SK-N-SH treated with all-trans-retinoic acid at 6 μM for 48 hours (cell line): ENCODE results near the gene SH2D2A.
"Not testable (repeated sequence)": the region's sequence is repeated elsewhere in the genome, so short reads cannot be mapped to it uniquely, and the experiment has no call there.

ENCODE experiments used
- ATAC-seq: fragments of 200-7000 bp; cut with Tn5 transposase; 3 replicates; pipeline ENCODE4 v1.9.1; 2020; ENCODE audit warnings: mild to moderate bottlenecking, moderate library complexity
- BACH2 ChIP-seq: fragments of 250-450 bp; sonication (Bioruptor Pico); IDR thresholded peaks from 2 replicates; pipeline ENCODE4 v1.9.0; 2021; ENCODE audit warnings: mild to moderate bottlenecking, borderline replicate concordance
- CREB5 ChIP-seq: fragments of 250-450 bp; sonication (Bioruptor Pico); IDR thresholded peaks from 2 replicates; pipeline ENCODE4 v1.5.1; 2020; ENCODE audit warnings: low read depth, mild to moderate bottlenecking, moderate library complexity
- CSDC2 ChIP-seq: fragments of 250-450 bp; sonication (Bioruptor Pico); IDR thresholded peaks from 2 replicates; pipeline ENCODE4 v1.5.0; 2020; ENCODE audit warnings: mild to moderate bottlenecking, moderate library complexity
- CSRNP3 ChIP-seq: fragments of 250-450 bp; sonication (Bioruptor Pico); IDR thresholded peaks from 2 replicates; pipeline ENCODE4 v1.5.1; 2021; ENCODE audit warnings: mild to moderate bottlenecking, moderate library complexity
- ESRRG ChIP-seq: fragments of 250-450 bp; sonication (Bioruptor Pico); IDR thresholded peaks from 2 replicates; pipeline ENCODE4 v1.6.1; 2021; ENCODE audit warnings: mild to moderate bottlenecking
- ISL1 ChIP-seq: fragments of 250-450 bp; sonication (Bioruptor Pico); IDR thresholded peaks from 2 replicates; pipeline ENCODE4 v2.1.2; 2022; ENCODE audit warnings: mild to moderate bottlenecking, moderate library complexity
- OSR1 ChIP-seq: fragments of 250-450 bp; sonication (Bioruptor Pico); IDR thresholded peaks from 2 replicates; pipeline ENCODE4 v1.8.0; 2022; ENCODE audit warnings: moderate library complexity, mild to moderate bottlenecking, inconsistent platforms
- POU6F1 ChIP-seq: fragments of 250-450 bp; sonication (Bioruptor Pico); IDR thresholded peaks from 2 replicates; pipeline ENCODE4 v1.8.0; 2021; ENCODE audit warnings: low read depth, mild to moderate bottlenecking, moderate library complexity, borderline replicate concordance
- PPARA ChIP-seq: fragments of 250-450 bp; sonication (Bioruptor Pico); IDR thresholded peaks from 2 replicates; pipeline ENCODE4 v1.5.0; 2020; ENCODE audit warnings: mild to moderate bottlenecking, borderline replicate concordance
- SNAI2 ChIP-seq: fragments of 250-450 bp; sonication (Bioruptor Pico); IDR thresholded peaks from 2 replicates; pipeline ENCODE4 v1.5.0; 2020; ENCODE audit warnings: mild to moderate bottlenecking, moderate library complexity
- TSHZ2 ChIP-seq: fragments of 250-450 bp; sonication (Bioruptor Pico); IDR thresholded peaks from 2 replicates; pipeline ENCODE4 v1.5.0; 2020; ENCODE audit warnings: mild to moderate bottlenecking, moderate library complexity
- ZC3H10 ChIP-seq: fragments of 250-450 bp; sonication (Bioruptor Pico); IDR thresholded peaks from 2 replicates; pipeline ENCODE4 v1.5.1; 2021; ENCODE audit warnings: mild to moderate bottlenecking, moderate library complexity
- ZFP3 ChIP-seq: fragments of 250-450 bp; sonication (Bioruptor Pico); IDR thresholded peaks from 2 replicates; pipeline ENCODE4 v1.5.0; 2020; ENCODE audit warnings: mild to moderate bottlenecking, moderate library complexity
- ZFP30 ChIP-seq: fragments of 450-650 bp; formaldehyde crosslinking; IDR thresholded peaks from 2 replicates; pipeline ENCODE4 v1.5.0; 2022; ENCODE audit warnings: mild to moderate bottlenecking, moderate library complexity
- ZNF70 ChIP-seq: fragments of 450-650 bp; formaldehyde crosslinking; IDR thresholded peaks from 2 replicates; pipeline ENCODE4 v1.5.0; 2020; ENCODE audit warnings: mild to moderate bottlenecking, moderate library complexity

Gene SH2D2A

GRCh38 chr1:156760092-156760795 is 56.4 kb downstream of the SH2D2A start (continued):
- TF ChIP-seq CREB5 (CRISPR knock-in tag), result no peak

GRCh38 chr1:156757572-156758253 is 58.9 kb downstream of the SH2D2A start:
- not testable (repeated sequence) for ATAC-seq

GRCh38 chr1:156756355-156756754 is 60.3 kb downstream of the SH2D2A start:
- TF ChIP-seq OSR1 (no peak), SNAI2 (CRISPR knock-in tag) (no peak), PPARA (CRISPR knock-in tag) (no peak), ISL1 (CRISPR knock-in tag) (no peak), CSRNP3 (CRISPR knock-in tag) (no peak), POU6F1 (CRISPR knock-in tag) (no peak), CREB5 (CRISPR knock-in tag) (no peak), BACH2 (CRISPR knock-in tag) (no peak), CSDC2 (CRISPR knock-in tag) (no peak), TSHZ2 (no peak), ZFP3 (no peak), ZFP30 (CRISPR knock-in tag) (no peak), ESRRG (CRISPR knock-in tag) (no peak), ZNF70 (CRISPR knock-in tag) (no peak), ZC3H10 (CRISPR knock-in tag) (no peak)
- ATAC-seq, result no peak
